Testis (tissue), 2 donors: ENCODE results near the gene SLMAP.

Experiments
- POLR2A ChIP-seq: fragments of 450-650 bp; IDR thresholded peaks from one replicate; pipeline ENCODE4 v1.6.1; 2017; ENCODE audit warnings: antibody characterized with exemption, mild to moderate bottlenecking, moderate library complexity
- TF ChIP-seq, protein P1 (sequence below), 3 experiments: fragments of 450-650 bp in 2 of 3; fragments of 200-600 bp in 1 of 3; sonication (generic) in 1 of 3; IDR thresholded peaks; one replicate each; pipeline ENCODE4 v1.5.1; 2016 to 2019; ENCODE audit warnings: antibody characterized with exemption in 3 of 3, mild to moderate bottlenecking in 2 of 3, moderate library complexity in 1 of 3

DNA sequence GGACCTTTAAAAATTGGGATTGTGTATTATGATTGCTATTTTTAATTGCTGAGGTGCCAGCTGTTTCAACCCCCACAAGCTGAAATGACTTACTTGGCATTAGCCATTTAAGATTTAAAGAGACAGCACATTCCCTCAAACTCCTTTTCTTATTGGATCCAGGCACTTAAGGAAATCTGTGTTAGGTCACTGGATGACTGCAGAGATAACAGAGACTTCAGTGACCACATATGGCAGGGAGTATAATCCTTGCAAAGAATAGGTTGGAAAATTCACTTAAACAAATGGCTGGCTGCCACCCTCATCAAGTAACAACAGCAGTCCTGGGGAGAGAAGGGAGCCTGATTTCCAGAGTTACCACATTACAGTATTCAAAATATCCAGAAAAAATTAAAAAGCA, 66.6 kb downstream of the SLMAP start:
- TF ChIP-seq, protein P1, sequence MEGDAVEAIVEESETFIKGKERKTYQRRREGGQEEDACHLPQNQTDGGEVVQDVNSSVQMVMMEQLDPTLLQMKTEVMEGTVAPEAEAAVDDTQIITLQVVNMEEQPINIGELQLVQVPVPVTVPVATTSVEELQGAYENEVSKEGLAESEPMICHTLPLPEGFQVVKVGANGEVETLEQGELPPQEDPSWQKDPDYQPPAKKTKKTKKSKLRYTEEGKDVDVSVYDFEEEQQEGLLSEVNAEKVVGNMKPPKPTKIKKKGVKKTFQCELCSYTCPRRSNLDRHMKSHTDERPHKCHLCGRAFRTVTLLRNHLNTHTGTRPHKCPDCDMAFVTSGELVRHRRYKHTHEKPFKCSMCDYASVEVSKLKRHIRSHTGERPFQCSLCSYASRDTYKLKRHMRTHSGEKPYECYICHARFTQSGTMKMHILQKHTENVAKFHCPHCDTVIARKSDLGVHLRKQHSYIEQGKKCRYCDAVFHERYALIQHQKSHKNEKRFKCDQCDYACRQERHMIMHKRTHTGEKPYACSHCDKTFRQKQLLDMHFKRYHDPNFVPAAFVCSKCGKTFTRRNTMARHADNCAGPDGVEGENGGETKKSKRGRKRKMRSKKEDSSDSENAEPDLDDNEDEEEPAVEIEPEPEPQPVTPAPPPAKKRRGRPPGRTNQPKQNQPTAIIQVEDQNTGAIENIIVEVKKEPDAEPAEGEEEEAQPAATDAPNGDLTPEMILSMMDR (IDR thresholded peaks at IDR 0.05), result no peak
- TF ChIP-seq POLR2A, result no peak
